Neutrophil (primary cell): ENCODE measurements around the gene SLC34A1.

Experiments
- H3K27ac ChIP-seq: fragments of 200-600 bp; sonication (generic); 2 replicates; pipeline ENCODE4 v1.5.1; 2016; ENCODE audit warnings: mild to moderate bottlenecking, moderate library complexity
- H3K27me3 ChIP-seq: fragments of 200-600 bp; sonication (generic); 2 replicates; pipeline ENCODE4 v1.6.0; 2016; ENCODE audit warnings: mild to moderate bottlenecking
- H3K36me3 ChIP-seq: fragments of 200-600 bp; sonication (generic); 2 replicates; pipeline ENCODE4 v1.5.1; 2017
- H3K4me1 ChIP-seq, 2 experiments: fragments of 200-600 bp in 1 of 2; sonication (generic) in 1 of 2; 1 replicate in 1 of 2; 2 replicates in 1 of 2; pipeline versions ENCODE4 v1.5.1 to v1.6.1; 2013 to 2016; ENCODE audit warnings: low read depth in 1 of 2, low read length in 1 of 2, mild to moderate bottlenecking in 1 of 2, moderate library complexity in 1 of 2; ENCODE audit not compliant: control insufficient read depth in 1 of 2, insufficient read depth in 1 of 2
- H3K4me3 ChIP-seq, 2 experiments: fragments of 200-600 bp in 1 of 2; sonication (generic) in 1 of 2; 1 replicate in 1 of 2; 2 replicates in 1 of 2; pipeline ENCODE4 v1.5.1; 2013 to 2016; ENCODE audit warnings: low read depth in 1 of 2, low read length in 1 of 2, mild to moderate bottlenecking in 1 of 2, moderate library complexity in 1 of 2
- H3K9me3 ChIP-seq: fragments of 200-600 bp; sonication (generic); 2 replicates; pipeline ENCODE4 v1.5.1; 2016
- CTCF ChIP-seq: fragments of 200-600 bp; sonication (generic); IDR thresholded peaks from 2 replicates; pipeline ENCODE4 v1.5.1; 2016; ENCODE audit warnings: antibody characterized with exemption

The SLC34A1 gene

GRCh38 chr5:177344891-177345290 lies 39.3 kb upstream of the SLC34A1 start:
- no peak for TF ChIP-seq CTCF
- Histone ChIP-seq H3K9me3 (no peaks in the 10 kb centered on the region), H3K36me3 (peaks cover 25% of the 10 kb centered on the region)

GRCh38 chr5:177346820-177347219 lies 37.4 kb upstream of the SLC34A1 start:
- no peaks in the 10 kb centered on the region for H3K9me3 ChIP-seq
- no peak overlapping the region for H3K27ac ChIP-seq
- no peak for TF ChIP-seq CTCF
- H3K27me3 ChIP-seq, result no peaks in the 10 kb centered on the region
- H3K36me3 ChIP-seq, result peaks cover 27% of the 10 kb centered on the region
- H3K4me3 ChIP-seq, result no peak overlapping the region
- H3K4me1 ChIP-seq, result peaks cover 26 to 28% of the 10 kb centered on the region in 2 experiments

More at GRCh38 chr5:177344891-177345290, 39.3 kb upstream of the SLC34A1 start:
- H3K27me3 ChIP-seq, result no peaks in the 10 kb centered on the region
- H3K27ac ChIP-seq, result no peak overlapping the region
- H3K4me1 ChIP-seq, result peaks cover 18 to 24% of the 10 kb centered on the region in 2 experiments
- no peak overlapping the region for H3K4me3 ChIP-seq

GRCh38 chr5:177347699-177348098 lies 36.5 kb upstream of the SLC34A1 start:
- no peak overlapping the region for H3K4me3 ChIP-seq
- H3K9me3 ChIP-seq, result no peaks in the 10 kb centered on the region
- no peak overlapping the region for H3K27ac ChIP-seq
- peaks cover 35 to 37% of the 10 kb centered on the region in 2 experiments for H3K4me1 ChIP-seq
- TF ChIP-seq CTCF, result no peak
- H3K27me3 ChIP-seq, result no peaks in the 10 kb centered on the region
- peaks cover 27% of the 10 kb centered on the region for H3K36me3 ChIP-seq

GRCh38 chr5:177349362-177349647 lies 34.9 kb upstream of the SLC34A1 start:
- no peaks in the 10 kb centered on the region for H3K9me3 ChIP-seq
- peaks cover 22% of the 10 kb centered on the region for H3K36me3 ChIP-seq
- no peak for TF ChIP-seq CTCF
- no peak overlapping the region for H3K4me3 ChIP-seq
- H3K27ac ChIP-seq, result peak overlapping the region; percentile 13
- no peaks in the 10 kb centered on the region for H3K27me3 ChIP-seq
- H3K4me1 ChIP-seq, result peaks cover 51% of the 10 kb centered on the region in 2 experiments

- H3K9me3 ChIP-seq, result no peaks in the 10 kb centered on the region
- H3K4me3 ChIP-seq, result peak overlapping the region; percentile 81 to 97
- H3K27me3 ChIP-seq, result no peaks in the 10 kb centered on the region
- H3K27ac ChIP-seq, result peak overlapping the region; percentile 13
- H3K4me1 ChIP-seq, result peaks cover 55 to 56% of the 10 kb centered on the region in 2 experiments
- H3K36me3 ChIP-seq, result peaks cover 18% of the 10 kb centered on the region
- TF ChIP-seq CTCF, result no peak
Measured at GRCh38 chr5:177349762-177350161, 34.5 kb upstream of the SLC34A1 start.
